ENCODE results near the gene ADAT3.

Gene ADAT3

GRCh38 chr19:1922803-1923202 lies 17.6 kb downstream of the ADAT3 start (continued):
- TF ChIP-seq ZNF398 (tag by site-specific recombination; IDR thresholded peaks at IDR 0.05) = no peak
- TF ChIP-seq PRDM2 (tag by site-specific recombination; IDR thresholded peaks at IDR 0.05; ENCODE audit: borderline replicate concordance) = no peak
- TF ChIP-seq MEIS1 (CRISPR knock-in tag; IDR thresholded peaks at IDR 0.05; ENCODE audit: borderline replicate concordance) = no peak
- TF ChIP-seq ZNF639 (tag by site-specific recombination; IDR thresholded peaks at IDR 0.05) = no peak
- no peak for TF ChIP-seq HOXA7 (CRISPR knock-in tag; IDR thresholded peaks at IDR 0.05; ENCODE audit: borderline replicate concordance)
- TF ChIP-seq ZNF423 (tag by site-specific recombination; IDR thresholded peaks at IDR 0.05) = no peak

- Histone ChIP-seq H3K4me3 (ENCODE audit: low read depth, low read length) (no peak overlapping the region), H3K36me3 (ENCODE audit: control insufficient read depth in 2 of 2, insufficient read depth in 1 of 2, low read length in 2 of 2) (peaks cover 0 to 52% of the 10 kb centered on the region in 2 experiments; a peak in 2 of 3 replicates), H3K4me1 (ENCODE audit: control insufficient read depth, insufficient read depth, low read length) (no peaks in the 10 kb centered on the region), H3K27ac (ENCODE audit: extremely low read depth, low read depth, low read length) (no peak overlapping the region), H3K9me3 (ENCODE audit: control insufficient read depth, insufficient read depth, low read depth, low read length) (no peaks in the 10 kb centered on the region)
- ChIA-PET POLR2A (interaction anchor here (0.6 kb wide), 1 partner anchor 46 kb away, joined by 4 read pairs; no protein-coding TSS in a partner anchor), CTCF (no interaction called here)
- TF ChIP-seq KLF7 (tag by site-specific recombination; IDR thresholded peaks at IDR 0.05; ENCODE audit: borderline replicate concordance) (no peak), ZNF335 (tag by site-specific recombination; conservative IDR thresholded peaks at IDR 0.05) (no peak), ZIC2 (tag by site-specific recombination; IDR thresholded peaks at IDR 0.05) (no peak), ZNF133 (tag by site-specific recombination; IDR thresholded peaks at IDR 0.05) (no peak), ZNF785 (tag by site-specific recombination; IDR thresholded peaks at IDR 0.05) (no peak), ZNF16 (tag by site-specific recombination; IDR thresholded peaks at IDR 0.05; ENCODE audit: low read depth) (no peak), ZNF354C (tag by site-specific recombination; IDR thresholded peaks at IDR 0.05; ENCODE audit: borderline replicate concordance, low read depth) (no peak), ZFP69B (tag by site-specific recombination; IDR thresholded peaks at IDR 0.05) (no peak), ZNF624 (tag by site-specific recombination; IDR thresholded peaks at IDR 0.05) (no peak), ZNF324 (tag by site-specific recombination; IDR thresholded peaks at IDR 0.05) (no peak), ZSCAN18 (tag by site-specific recombination; IDR thresholded peaks at IDR 0.05) (no peak), KLF9 (tag by site-specific recombination; IDR thresholded peaks at IDR 0.05; ENCODE audit: low read depth) (no peak), ZNF19 (tag by site-specific recombination; IDR thresholded peaks at IDR 0.05; ENCODE audit: low read depth) (no peak), FEZF1 (tag by site-specific recombination; IDR thresholded peaks at IDR 0.05) (no peak), KLF17 (tag by site-specific recombination; IDR thresholded peaks at IDR 0.05) (no peak), ZNF560 (tag by site-specific recombination; IDR thresholded peaks at IDR 0.05; ENCODE audit: borderline replicate concordance) (no peak)
Observed at GRCh38 chr19:1923319-1923718, 18.1 kb downstream of the ADAT3 start.
